Bone marrow (tissue), 2 donors: Measurements from ENCODE around the gene KRT79.

Experiments
- DNase-seq, 2 donors: peaks; one replicate each; lab custom pipeline; 2025; lab: John Stamatoyannopoulos, UW

The KRT79 gene

DNA sequence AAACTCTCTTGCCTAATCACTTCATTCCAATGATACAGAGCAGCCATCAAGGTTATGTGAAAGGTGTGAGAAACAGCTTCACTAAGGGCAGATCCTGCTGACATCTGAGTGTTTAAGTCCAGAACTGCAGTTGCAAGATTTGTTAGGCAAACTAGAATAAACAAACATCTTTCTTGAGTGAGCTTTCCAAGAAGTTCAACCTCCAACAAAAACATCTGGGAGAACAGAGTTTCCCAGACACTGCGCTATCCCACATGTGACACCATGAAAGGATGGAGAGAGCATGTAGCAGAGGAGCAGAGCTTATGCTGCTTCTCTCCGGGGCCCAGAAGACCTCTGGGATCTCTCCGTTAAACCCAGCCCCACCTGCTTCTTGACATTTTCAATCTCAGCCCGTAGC, 62.6 kb downstream of the KRT79 start:
- no peak for DNase-seq
